NB4 (cell line): ENCODE data around the gene SNAP29.

ENCODE experiments used
- DNase-seq: peaks from one replicate; pipeline ENCODE4 v3.0.0; 2010; ENCODE audit warnings: low read depth
- H3K4me3 ChIP-seq: one replicate; pipeline ENCODE4 v1.5.1; 2011; ENCODE audit warnings: mild to moderate bottlenecking, low read depth, low read length, moderate library complexity
- CTCF ChIP-seq: IDR thresholded peaks from one replicate; pipeline ENCODE4 v1.5.1; 2012; ENCODE audit warnings: low read depth, low read length
- MAX ChIP-seq: IDR thresholded peaks from 2 replicates; pipeline ENCODE4 v1.6.1; 2011; ENCODE audit warnings: low read depth, low read length
- MYC ChIP-seq: IDR thresholded peaks from 2 replicates; pipeline ENCODE4 v1.6.1; 2011; ENCODE audit warnings: low read depth, low read length
- POLR2A ChIP-seq: IDR thresholded peaks from 2 replicates; pipeline ENCODE4 v1.6.1; 2011; ENCODE audit warnings: mild to moderate bottlenecking; ENCODE audit not compliant: insufficient read length; ENCODE audit errors: extremely low read depth

SNAP29 gene

GRCh38 chr22:20867179-20868024 lies 8.6 kb downstream of the SNAP29 start:
- DNase-seq: peak; percentile 25
- TF ChIP-seq MYC (no peak), POLR2A (no peak), MAX (no peak), CTCF (no peak)
- no peak overlapping the region for H3K4me3 ChIP-seq

- H3K4me3 ChIP-seq: no peak overlapping the region
- TF ChIP-seq MAX (no peak), CTCF (no peak), MYC (no peak), POLR2A (no peak)
- no peak for DNase-seq
These were observed 9.5 kb downstream of the SNAP29 start for GRCh38 chr22:20868025-20868962.

GRCh38 chr22:20869234-20869633 lies 10.4 kb downstream of the SNAP29 start:
- no peak for TF ChIP-seq POLR2A
- no peak for TF ChIP-seq CTCF
- no peak for TF ChIP-seq MYC
- TF ChIP-seq MAX: no peak
- no peak for DNase-seq
- no peak overlapping the region for H3K4me3 ChIP-seq

- TF ChIP-seq MYC (no peak), POLR2A (no peak), CTCF (no peak), MAX (no peak)
- DNase-seq: no peak
- no peak overlapping the region for H3K4me3 ChIP-seq
These were observed 14.4 kb downstream of the SNAP29 start for GRCh38 chr22:20873214-20873613.

GRCh38 chr22:20875296-20875695 lies 16.5 kb downstream of the SNAP29 start:
- DNase-seq: no peak
- H3K4me3 ChIP-seq: no peak overlapping the region
- TF ChIP-seq MAX (no peak), MYC (no peak), POLR2A (no peak), CTCF (no peak)
